ENCODE data around the gene HTRA3.

GRCh38 chr4:8280876-8281440 is 11.4 kb downstream of the HTRA3 start:
- TF ChIP-seq POLR2A (IDR thresholded peaks at IDR 0.05) (no peak), CTCF (IDR thresholded peaks at IDR 0.05 in 8 of 11, conservative IDR thresholded peaks at IDR 0.05 in 3 of 11) (no peak)
